ENCODE measurements around the gene SORL1.
A peak's percentile ranks its signal among the peaks of the same experiment; 100 is the strongest.
"Not testable (repeated sequence)": the region's sequence is repeated elsewhere in the genome, so short reads cannot be mapped to it uniquely, and the experiment has no call there.

Gene SORL1

DNA sequence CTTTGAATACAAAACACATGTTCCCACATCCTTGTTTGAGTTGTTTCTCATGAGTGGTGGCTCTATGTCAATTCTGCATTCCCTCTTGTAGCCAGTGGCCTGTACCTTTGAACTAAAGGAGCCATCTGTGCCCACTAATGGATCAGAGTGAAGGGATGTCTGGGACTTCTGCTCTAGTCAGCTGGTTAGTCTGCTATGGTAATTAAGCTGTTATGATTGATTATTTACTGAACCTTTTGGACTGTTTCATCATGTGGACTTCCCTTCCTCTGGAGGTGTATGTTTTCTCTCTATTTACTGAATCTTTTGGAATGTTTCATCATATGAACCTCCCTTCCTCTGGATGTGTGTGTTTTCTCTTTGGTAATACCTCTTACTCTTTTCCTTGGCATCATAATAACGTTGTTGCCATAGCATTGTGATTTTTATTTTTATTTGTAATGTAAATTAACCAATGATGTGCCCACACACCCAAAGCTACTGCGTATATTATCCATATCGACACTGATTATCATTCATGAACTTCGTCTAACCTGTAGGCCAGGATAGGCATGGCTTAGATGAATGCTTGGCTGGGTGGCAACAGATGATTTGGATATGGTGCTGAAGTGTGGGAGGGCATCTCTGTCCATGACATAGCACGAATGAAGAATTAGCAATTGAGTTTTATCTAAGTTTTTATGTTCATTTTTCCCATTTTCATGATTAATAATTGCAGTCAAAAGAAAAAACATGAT, 113.0 kb downstream of the SORL1 start:
- no peak for DNase-seq

GRCh38 chr11:121566279-121567168, 114.4 kb downstream of the SORL1 start:
- no peak for DNase-seq

GRCh38 chr11:121567995-121568394, 115.9 kb downstream of the SORL1 start:
- DNase-seq, result no peak

- not testable (repeated sequence) for DNase-seq
Observed at GRCh38 chr11:121569332-121570299, 117.5 kb downstream of the SORL1 start.

GRCh38 chr11:121570453-121570852, 118.3 kb downstream of the SORL1 start:
- no peak for DNase-seq

DNA sequence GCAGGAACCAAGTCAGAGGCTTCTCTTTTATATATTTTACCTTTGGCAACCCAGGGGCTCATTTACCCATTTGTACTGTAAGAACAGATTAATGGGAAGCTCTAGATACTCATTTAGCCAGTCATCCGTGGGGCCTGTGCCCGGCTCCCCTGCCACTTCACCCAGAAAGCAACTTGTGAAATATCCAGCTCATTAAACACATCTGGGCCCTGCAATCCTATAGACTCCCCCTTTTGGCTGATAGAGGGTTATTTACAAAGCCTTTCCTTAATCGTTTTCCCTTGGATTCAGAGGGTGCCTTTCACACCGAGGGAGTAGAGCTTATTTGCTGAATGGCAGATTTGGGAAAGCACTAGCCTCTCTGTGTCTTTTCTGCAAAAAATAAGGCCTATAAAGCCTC, 119.4 kb downstream of the SORL1 start:
- DNase-seq, result no peak

DNA sequence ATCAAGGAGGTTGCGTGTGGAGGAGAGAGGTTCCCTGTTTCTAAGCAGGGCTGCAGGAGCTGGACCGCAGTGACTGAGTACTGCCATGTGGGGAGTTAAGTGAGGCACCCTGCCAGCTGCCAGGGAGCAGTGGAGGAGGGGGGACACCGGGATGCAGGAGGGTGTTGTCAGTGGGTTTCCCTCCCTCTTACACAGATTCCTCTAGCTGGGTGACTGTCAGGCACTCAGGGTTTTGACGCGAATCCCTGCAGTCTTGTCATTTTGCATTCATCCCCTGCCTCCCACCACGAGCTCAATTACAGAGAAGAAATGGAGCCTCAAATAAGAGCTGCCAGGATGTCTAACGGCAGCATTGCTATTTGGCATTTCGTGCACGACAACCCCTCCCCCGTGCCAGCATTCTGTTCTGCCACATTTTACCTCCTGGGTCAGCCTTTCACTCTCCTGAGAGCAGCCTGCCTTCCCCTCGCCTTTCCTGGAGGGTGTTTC, 120.5 kb downstream of the SORL1 start:
- DNase-seq, result no peak

GRCh38 chr11:121574801-121575200, 122.7 kb downstream of the SORL1 start:
- DNase-seq, result no peak

- peak; percentile 99 for DNase-seq
Observed at GRCh38 chr11:121575250-121575962, 123.3 kb downstream of the SORL1 start.

GRCh38 chr11:121575963-121576290, 123.8 kb downstream of the SORL1 start:
- DNase-seq, result no peak

GRCh38 chr11:121576531-121576930, 124.4 kb downstream of the SORL1 start:
- peak; percentile 42 for DNase-seq

DNA sequence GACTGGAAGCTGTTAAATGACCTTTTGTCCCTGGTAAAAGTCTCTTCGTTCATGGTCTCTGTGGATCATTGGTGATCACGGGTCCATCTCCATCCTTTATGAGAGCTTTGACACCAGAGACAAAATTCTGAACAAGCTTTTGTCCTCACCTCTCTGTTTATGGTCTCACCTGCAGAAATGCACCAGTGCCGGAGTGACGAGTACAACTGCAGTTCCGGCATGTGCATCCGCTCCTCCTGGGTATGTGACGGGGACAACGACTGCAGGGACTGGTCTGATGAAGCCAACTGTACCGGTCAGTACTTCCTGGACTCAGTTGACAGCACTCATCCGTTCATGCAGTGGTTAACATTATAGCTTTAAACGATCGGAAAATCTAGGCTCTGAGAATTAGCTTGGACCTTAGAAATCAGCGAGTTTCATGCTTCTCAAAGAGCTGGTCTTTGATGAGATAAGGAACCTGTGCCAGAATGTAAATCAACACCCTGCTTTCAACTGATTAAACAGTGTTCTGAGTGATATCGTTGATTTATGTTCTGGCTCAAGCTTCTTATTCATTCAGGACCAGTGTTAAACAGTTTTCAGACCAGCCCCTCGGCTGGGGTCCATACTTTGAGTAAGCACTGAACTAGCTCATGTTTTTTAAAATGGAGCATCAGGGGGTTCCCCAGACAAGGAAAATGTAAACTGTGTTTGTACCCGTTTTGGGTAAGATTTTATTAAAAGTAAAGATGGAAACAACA, 125.2 kb downstream of the SORL1 start:
- DNase-seq, result no peak

DNA sequence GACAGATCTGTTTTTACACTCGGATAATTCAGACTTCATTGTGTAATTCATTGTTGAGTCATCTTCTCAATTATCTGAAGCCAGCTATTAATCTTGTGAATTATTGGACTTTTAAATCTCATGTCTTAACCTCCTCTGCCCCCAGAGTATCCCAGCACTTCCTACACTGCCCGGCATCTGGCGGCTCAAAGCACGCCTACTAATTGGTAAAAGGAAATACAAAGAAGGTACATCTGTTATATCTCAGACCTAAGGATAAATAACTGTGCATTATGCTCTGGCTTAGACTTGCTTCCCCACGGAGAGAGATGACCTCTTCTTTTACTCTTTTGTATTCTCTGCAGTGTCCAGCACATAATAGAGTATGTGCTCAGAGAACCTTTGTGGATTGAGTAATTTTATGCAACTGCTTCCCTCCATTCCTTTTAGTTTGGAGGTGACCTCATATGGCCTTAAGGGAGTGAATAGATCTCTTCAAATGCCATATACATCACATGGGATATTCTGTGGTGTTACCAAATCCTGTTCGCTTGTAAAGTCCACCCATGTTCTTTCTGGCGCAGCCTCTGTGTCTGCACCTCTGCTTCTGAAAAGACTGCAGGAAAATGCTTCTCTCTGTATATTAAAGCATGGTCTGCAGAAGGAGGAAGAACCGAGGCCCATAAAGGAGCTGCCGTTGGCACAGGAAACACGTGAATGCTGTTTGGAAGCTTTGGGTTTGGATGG, 126.3 kb downstream of the SORL1 start:
- DNase-seq, result peak; percentile 89

DNA sequence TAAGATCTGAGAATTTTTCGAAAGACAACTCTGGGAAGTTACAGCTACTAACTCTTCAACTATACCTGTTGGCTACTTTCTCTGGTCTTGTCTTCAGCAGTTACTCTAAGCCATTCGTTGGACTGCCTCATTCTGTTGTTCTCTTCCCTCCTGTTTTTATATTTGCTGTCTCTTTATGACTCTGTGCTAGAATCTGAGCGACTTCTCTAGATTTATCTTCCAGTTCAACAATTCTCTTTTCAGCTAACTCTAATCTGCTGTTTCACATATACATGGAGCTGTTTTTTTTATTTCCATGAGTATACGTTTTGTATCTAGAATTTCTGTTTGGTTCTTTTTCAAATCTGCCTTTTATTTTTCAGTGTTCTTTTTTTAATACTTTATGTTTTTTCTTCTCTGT, 128.0 kb downstream of the SORL1 start:
- no peak for DNase-seq

DNA sequence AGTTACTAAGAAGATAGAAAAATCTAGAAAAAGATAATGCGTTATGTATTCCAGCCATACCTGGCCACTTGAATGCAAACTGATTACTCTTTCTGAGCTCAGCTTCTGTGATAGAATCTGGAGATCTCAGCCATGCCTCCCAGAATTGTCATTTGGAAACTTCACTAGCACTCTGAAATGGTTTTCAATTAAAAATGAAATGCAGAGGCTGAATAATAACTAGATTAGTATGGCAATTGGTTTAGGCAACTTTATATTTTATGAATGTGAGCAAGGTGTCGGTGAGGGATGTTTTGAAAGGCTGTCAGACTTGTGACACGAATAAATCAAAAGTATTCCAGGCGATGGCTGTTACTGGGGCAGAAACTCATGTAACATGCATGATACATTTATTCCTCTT, 129.5 kb downstream of the SORL1 start:
- DNase-seq, result no peak

DNA sequence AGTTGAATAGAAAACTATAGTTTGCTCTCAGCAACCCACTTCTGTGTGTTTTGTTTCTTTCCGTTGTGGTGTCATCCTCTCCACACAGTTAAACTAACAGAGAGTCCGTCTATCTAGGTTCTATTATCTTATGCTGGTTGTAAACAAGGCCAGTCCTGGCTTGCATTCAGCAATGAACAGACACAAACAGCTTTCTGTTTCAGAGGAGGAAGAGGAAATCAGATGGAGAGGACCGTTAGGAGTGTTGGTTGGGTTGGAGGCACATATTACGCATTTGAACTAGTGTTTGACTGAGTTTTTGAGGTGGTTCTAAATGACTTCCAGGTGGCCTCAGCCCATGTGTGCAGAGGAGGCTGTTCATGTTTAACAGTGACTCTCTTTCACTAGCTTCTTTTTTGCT, 130.2 kb downstream of the SORL1 start:
- DNase-seq, result peak; percentile 56

GRCh38 chr11:121583825-121584224, 131.7 kb downstream of the SORL1 start:
- no peak for DNase-seq

GRCh38 chr11:121586750-121587149, 134.6 kb downstream of the SORL1 start:
- no peak for DNase-seq

GRCh38 chr11:121587182-121587581, 135.1 kb downstream of the SORL1 start:
- no peak for DNase-seq

- peak; percentile 16 for DNase-seq
Observed at GRCh38 chr11:121588747-121589146, 136.6 kb downstream of the SORL1 start.
